Measurements from ENCODE around the gene BAIAP2. TPM values are rescaled to one million over a fixed set of nuclear protein-coding genes. Genes with fewer than 3 reads are reported as not detected.

BAIAP2 gene, protein sequence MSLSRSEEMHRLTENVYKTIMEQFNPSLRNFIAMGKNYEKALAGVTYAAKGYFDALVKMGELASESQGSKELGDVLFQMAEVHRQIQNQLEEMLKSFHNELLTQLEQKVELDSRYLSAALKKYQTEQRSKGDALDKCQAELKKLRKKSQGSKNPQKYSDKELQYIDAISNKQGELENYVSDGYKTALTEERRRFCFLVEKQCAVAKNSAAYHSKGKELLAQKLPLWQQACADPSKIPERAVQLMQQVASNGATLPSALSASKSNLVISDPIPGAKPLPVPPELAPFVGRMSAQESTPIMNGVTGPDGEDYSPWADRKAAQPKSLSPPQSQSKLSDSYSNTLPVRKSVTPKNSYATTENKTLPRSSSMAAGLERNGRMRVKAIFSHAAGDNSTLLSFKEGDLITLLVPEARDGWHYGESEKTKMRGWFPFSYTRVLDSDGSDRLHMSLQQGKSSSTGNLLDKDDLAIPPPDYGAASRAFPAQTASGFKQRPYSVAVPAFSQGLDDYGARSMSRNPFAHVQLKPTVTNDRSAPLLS
- total RNA-seq = 10 to 100 TPM; 14.7 to 22.7 TPM

DNA sequence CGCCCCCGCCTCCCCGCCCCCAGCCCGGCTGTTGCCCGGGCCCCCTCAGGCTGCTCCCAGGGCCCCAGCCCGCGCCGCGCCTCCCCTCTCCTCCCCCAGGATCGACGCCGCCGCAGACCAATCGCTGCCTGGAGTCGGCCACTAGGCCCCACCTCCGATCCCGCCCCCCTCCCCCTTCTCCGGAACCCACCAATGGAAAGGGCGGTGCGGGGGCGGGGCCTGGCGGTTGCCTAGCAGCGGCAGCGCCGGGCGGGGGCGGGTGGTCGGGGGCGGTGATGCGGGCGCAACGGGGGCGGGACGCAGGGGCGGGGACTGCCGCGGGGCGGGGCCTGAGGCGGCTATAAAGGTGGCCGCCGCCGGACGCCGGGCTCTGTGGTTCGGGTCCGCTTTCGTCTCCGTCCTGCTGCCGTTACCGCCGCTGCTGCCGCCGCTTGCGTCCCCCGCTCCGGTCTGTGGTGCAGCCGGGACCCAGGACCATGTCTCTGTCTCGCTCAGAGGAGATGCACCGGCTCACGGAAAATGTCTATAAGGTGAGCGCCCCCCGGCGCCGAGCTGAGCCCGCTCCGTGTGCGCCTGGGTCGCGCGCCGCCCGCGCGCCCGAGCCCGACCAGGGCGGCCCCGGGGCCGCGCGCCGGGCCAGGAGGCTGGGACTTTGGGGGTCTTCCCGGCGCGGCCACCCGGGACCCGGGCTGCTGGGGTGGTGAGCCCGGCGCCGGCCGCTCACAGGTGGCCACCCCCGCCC lies at the start of gene BAIAP2:
Gene BAIAP2 (plus strand): TSS at position 373 of the 742 bp plus-strand sequence. CDS start 104 bp downstream, at position 477.
- intact Hi-C loops (cut with DNase I) = no loop called here
- no peaks in the 10 kb centered on the region for H3K36me3 ChIP-seq
- peak; percentile 98 for DNase-seq
- TF ChIP-seq, protein P1, sequence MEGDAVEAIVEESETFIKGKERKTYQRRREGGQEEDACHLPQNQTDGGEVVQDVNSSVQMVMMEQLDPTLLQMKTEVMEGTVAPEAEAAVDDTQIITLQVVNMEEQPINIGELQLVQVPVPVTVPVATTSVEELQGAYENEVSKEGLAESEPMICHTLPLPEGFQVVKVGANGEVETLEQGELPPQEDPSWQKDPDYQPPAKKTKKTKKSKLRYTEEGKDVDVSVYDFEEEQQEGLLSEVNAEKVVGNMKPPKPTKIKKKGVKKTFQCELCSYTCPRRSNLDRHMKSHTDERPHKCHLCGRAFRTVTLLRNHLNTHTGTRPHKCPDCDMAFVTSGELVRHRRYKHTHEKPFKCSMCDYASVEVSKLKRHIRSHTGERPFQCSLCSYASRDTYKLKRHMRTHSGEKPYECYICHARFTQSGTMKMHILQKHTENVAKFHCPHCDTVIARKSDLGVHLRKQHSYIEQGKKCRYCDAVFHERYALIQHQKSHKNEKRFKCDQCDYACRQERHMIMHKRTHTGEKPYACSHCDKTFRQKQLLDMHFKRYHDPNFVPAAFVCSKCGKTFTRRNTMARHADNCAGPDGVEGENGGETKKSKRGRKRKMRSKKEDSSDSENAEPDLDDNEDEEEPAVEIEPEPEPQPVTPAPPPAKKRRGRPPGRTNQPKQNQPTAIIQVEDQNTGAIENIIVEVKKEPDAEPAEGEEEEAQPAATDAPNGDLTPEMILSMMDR (IDR thresholded peaks at IDR 0.05) = no peak
- no peaks in the 10 kb centered on the region for H3K27me3 ChIP-seq
- no peak within 1 kb of the TSS for H3K27ac ChIP-seq
- no peaks in the 10 kb centered on the region for H3K9me3 ChIP-seq
- peak within 1 kb of the TSS; percentile 63 to 75 for H3K9ac ChIP-seq (ENCODE audit: low read depth in 2 of 2, low read length in 2 of 2)
- peak within 1 kb of the TSS; percentile 63 for H3K4me3 ChIP-seq
- no peaks in the 10 kb centered on the region for H3K4me1 ChIP-seq

- intact Hi-C loops (cut with DNase I) = no loop called here
- no peak overlapping the region for H3K27ac ChIP-seq
These were observed 48.9 kb upstream of the BAIAP2 start for GRCh38 chr17:80986046-80986445.

GRCh38 chr17:80986816-80987475 lies 48.0 kb upstream of the BAIAP2 start:
- no peak overlapping the region for H3K9ac ChIP-seq (ENCODE audit: low read depth in 2 of 2, low read length in 2 of 2)
- intact Hi-C loops (cut with DNase I) = no loop called here
- no peak for DNase-seq
- no peak overlapping the region for H3K4me3 ChIP-seq
- H3K4me1 ChIP-seq = no peaks in the 10 kb centered on the region
- TF ChIP-seq, protein P1 (IDR thresholded peaks at IDR 0.05) = no peak
- no peaks in the 10 kb centered on the region for H3K9me3 ChIP-seq
- H3K27me3 ChIP-seq = peaks cover under 1% of the 10 kb centered on the region
- no peak overlapping the region for H3K27ac ChIP-seq
- H3K36me3 ChIP-seq = no peaks in the 10 kb centered on the region

More at GRCh38 chr17:80986046-80986445, 48.9 kb upstream of the BAIAP2 start:
- no peak for DNase-seq
- Histone ChIP-seq H3K36me3 (no peaks in the 10 kb centered on the region), H3K4me1 (no peaks in the 10 kb centered on the region), H3K9ac (ENCODE audit: low read depth in 2 of 2, low read length in 2 of 2) (no peak overlapping the region), H3K27me3 (peaks cover 10% of the 10 kb centered on the region), H3K4me3 (no peak overlapping the region), H3K9me3 (no peaks in the 10 kb centered on the region)
- TF ChIP-seq, protein P1 (IDR thresholded peaks at IDR 0.05) = no peak

DNA sequence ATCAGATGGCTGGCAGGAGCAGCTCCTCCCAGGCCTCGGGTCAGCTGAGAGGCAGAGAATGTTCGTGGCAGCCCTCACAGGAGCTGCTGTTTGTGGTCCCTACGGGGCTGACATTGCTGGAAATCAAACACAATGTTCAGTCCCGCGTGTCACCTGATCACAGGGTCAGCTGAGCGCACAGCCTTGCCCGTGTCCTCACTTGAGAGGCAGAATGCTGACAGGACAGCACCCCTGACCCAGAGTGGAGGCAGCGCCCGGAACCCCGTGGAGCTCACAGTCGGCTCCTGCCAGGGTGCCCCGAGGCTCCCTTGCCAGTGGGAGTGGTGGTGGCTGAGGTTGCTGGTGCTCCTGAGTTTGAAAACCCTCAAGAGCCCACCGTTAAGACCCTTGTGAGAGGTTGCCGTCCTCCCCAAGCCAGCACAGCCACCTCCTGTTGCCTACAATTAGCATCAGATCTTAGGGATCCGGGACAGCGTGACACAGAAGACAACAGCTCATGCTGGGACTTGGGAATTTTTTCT lies 47.0 kb upstream of the BAIAP2 start:
- H3K9ac ChIP-seq (ENCODE audit: low read depth in 2 of 2, low read length in 2 of 2) = peak overlapping the region in 1 of 2 donors; percentile 30
- intact Hi-C loops (cut with DNase I) = no loop called here

More for the DNA sequence above, 47.0 kb upstream of the BAIAP2 start:
- no peaks in the 10 kb centered on the region for H3K4me1 ChIP-seq
- H3K9me3 ChIP-seq = no peaks in the 10 kb centered on the region
- no peaks in the 10 kb centered on the region for H3K27me3 ChIP-seq
- DNase-seq = no peak
- TF ChIP-seq, protein P1 (IDR thresholded peaks at IDR 0.05) = no peak
- no peak overlapping the region for H3K4me3 ChIP-seq
- H3K36me3 ChIP-seq = no peaks in the 10 kb centered on the region
- no peak overlapping the region for H3K27ac ChIP-seq
